WTC11 (cell line): ENCODE results near the gene KRT24. TPM values are rescaled to one million over a fixed set of nuclear protein-coding genes. Genes with fewer than 3 reads are reported as not detected.

Experiments used
- ATAC-seq: fragments of 200-7000 bp; cut with Tn5 transposase; 2 replicates; pipeline ENCODE4 v1.10.0; 2021; ENCODE audit warnings: mild to moderate bottlenecking, moderate library complexity
- CTCF ChIA-PET: fragments of 300-600 bp; sonication (Branson Sonifier 250); formaldehyde crosslinking; loops from one replicate; lab custom pipeline; 2021; ENCODE audit warnings: antibody characterized with exemption; lab: Charles Lee
- POLR2A ChIA-PET: fragments of 350-600 bp; sonication (Branson Sonifier 250); formaldehyde crosslinking; loops from one replicate; lab custom pipeline; 2021; ENCODE audit warnings: antibody characterized with exemption; lab: Charles Lee
- DNase-seq: peaks from one replicate; pipeline ENCODE4 v3.0.0; 2021; ENCODE audit warnings: low spot score
- H3K27ac Mint-ChIP-seq: 2 replicates; pipeline ENCODE4 v1.8.0; 2021; ENCODE audit warnings: mixed read lengths
- H3K27me3 Mint-ChIP-seq: 2 replicates; pipeline ENCODE4 v1.8.0; 2021; ENCODE audit warnings: low read depth, mild to moderate bottlenecking, moderate library complexity, mixed read lengths
- H3K36me3 Mint-ChIP-seq: 2 replicates; pipeline ENCODE4 v1.8.0; 2021; ENCODE audit warnings: mixed read lengths
- H3K4me1 Mint-ChIP-seq: 2 replicates; pipeline ENCODE4 v1.8.0; 2022; ENCODE audit warnings: mixed read lengths
- H3K4me3 Mint-ChIP-seq: 2 replicates; pipeline ENCODE4 v1.8.0; 2021; ENCODE audit warnings: mild to moderate bottlenecking, moderate library complexity, mixed read lengths
- H3K9me3 Mint-ChIP-seq: 2 replicates; pipeline ENCODE4 v1.8.0; 2021; ENCODE audit warnings: mixed read lengths
- ATF2 ChIP-seq: sonication (generic); formaldehyde crosslinking; IDR thresholded peaks from 2 replicates; pipeline ENCODE4 v1.8.1; 2022; ENCODE audit warnings: low read depth, missing genetic modification reagents, borderline replicate concordance
- ATF3 ChIP-seq: sonication (generic); formaldehyde crosslinking; conservative IDR thresholded peaks from 2 replicates; pipeline ENCODE4 v1.8.1; 2022; ENCODE audit warnings: mild to moderate bottlenecking, missing genetic modification reagents
- CREB1 ChIP-seq: sonication (generic); formaldehyde crosslinking; IDR thresholded peaks from 2 replicates; pipeline ENCODE4 v1.8.0; 2023; ENCODE audit warnings: mild to moderate bottlenecking, missing genetic modification reagents
- E2F4 ChIP-seq: sonication (generic); formaldehyde crosslinking; IDR thresholded peaks from 2 replicates; pipeline ENCODE4 v1.8.1; 2022; ENCODE audit warnings: low read depth, mild to moderate bottlenecking, moderate library complexity, missing genetic modification reagents, borderline replicate concordance
- ELF4 ChIP-seq: sonication (generic); formaldehyde crosslinking; IDR thresholded peaks from 2 replicates; pipeline ENCODE4 v1.8.1; 2022; ENCODE audit warnings: low read depth, mild to moderate bottlenecking, moderate library complexity, missing genetic modification reagents
- GRHL2 ChIP-seq: fragments of 250-450 bp; sonication (Bioruptor Pico); IDR thresholded peaks from 2 replicates; pipeline ENCODE4 v1.8.0; 2022; ENCODE audit warnings: mild to moderate bottlenecking, moderate library complexity; ENCODE audit not compliant: insufficient replicate concordance, severe bottlenecking
- JAZF1 ChIP-seq: fragments of 250-450 bp; sonication (Bioruptor Pico); IDR thresholded peaks from 2 replicates; pipeline ENCODE4 v1.9.0; 2021; ENCODE audit warnings: moderate library complexity, mild to moderate bottlenecking, inconsistent platforms
- JUN ChIP-seq: sonication (generic); formaldehyde crosslinking; IDR thresholded peaks from 2 replicates; pipeline ENCODE4 v1.8.0; 2023; ENCODE audit warnings: mild to moderate bottlenecking, missing genetic modification reagents
- KAT7 ChIP-seq: sonication (generic); formaldehyde crosslinking; IDR thresholded peaks from 2 replicates; pipeline ENCODE4 v1.8.1; 2023; ENCODE audit warnings: missing genetic modification reagents, mild to moderate bottlenecking, borderline replicate concordance
- MLX ChIP-seq: sonication (generic); formaldehyde crosslinking; IDR thresholded peaks from 2 replicates; pipeline ENCODE4 v1.8.1; 2023; ENCODE audit warnings: mild to moderate bottlenecking, missing genetic modification reagents, moderate library complexity
- MYBL2 ChIP-seq: sonication (generic); formaldehyde crosslinking; IDR thresholded peaks from 2 replicates; pipeline ENCODE4 v1.8.1; 2023; ENCODE audit warnings: mild to moderate bottlenecking, moderate library complexity, missing genetic modification reagents
- NR2C2 ChIP-seq: sonication (generic); formaldehyde crosslinking; IDR thresholded peaks from 2 replicates; pipeline ENCODE4 v1.8.0; 2022; ENCODE audit warnings: mild to moderate bottlenecking, missing genetic modification reagents
- PREB ChIP-seq: sonication (generic); formaldehyde crosslinking; IDR thresholded peaks from 2 replicates; pipeline ENCODE4 v1.8.1; 2022; ENCODE audit warnings: mild to moderate bottlenecking, missing genetic modification reagents, moderate library complexity, borderline replicate concordance
- TEAD1 ChIP-seq: sonication (generic); formaldehyde crosslinking; IDR thresholded peaks from 2 replicates; pipeline ENCODE4 v1.8.0; 2022; ENCODE audit warnings: mild to moderate bottlenecking, missing genetic modification reagents
- ZNF219 ChIP-seq: sonication (generic); formaldehyde crosslinking; IDR thresholded peaks from 2 replicates; pipeline ENCODE4 v1.8.0; 2023; ENCODE audit warnings: missing genetic modification reagents, mild to moderate bottlenecking, borderline replicate concordance
- ZNF396 ChIP-seq: fragments of 250-450 bp; sonication (Bioruptor Pico); IDR thresholded peaks from 2 replicates; pipeline ENCODE4 v1.8.0; 2021; ENCODE audit warnings: mild to moderate bottlenecking, moderate library complexity, borderline replicate concordance
- ZNF423 ChIP-seq: fragments of 250-450 bp; sonication (Bioruptor Pico); IDR thresholded peaks from 2 replicates; pipeline ENCODE4 v2.1.2; 2022; ENCODE audit warnings: mild to moderate bottlenecking, moderate library complexity
- ZNF425 ChIP-seq: fragments of 250-450 bp; sonication (Bioruptor Pico); conservative IDR thresholded peaks from 2 replicates; pipeline ENCODE4 v1.9.0; 2021; ENCODE audit warnings: mild to moderate bottlenecking
- ZSCAN18 ChIP-seq: fragments of 250-450 bp; sonication (Bioruptor Pico); IDR thresholded peaks from 2 replicates; pipeline ENCODE4 v2.1.2; 2022; ENCODE audit warnings: mild to moderate bottlenecking, moderate library complexity
- total RNA-seq: library from RNA; stranded (reverse); gene quantifications from 3 replicates; pipeline ENCODE4 v1.2.3, GENCODE V29; 2021

The KRT24 gene
- total RNA-seq, 1 experiment from 2014 or later = not detected

- TF ChIP-seq ZSCAN18 (CRISPR knock-in tag) (no peak), JUN (CRISPR knock-in tag) (no peak), JAZF1 (no peak), PREB (CRISPR knock-in tag) (no peak), ZNF219 (no peak), E2F4 (no peak), ELF4 (CRISPR knock-in tag) (no peak), GRHL2 (no peak)
These were observed 6.9 kb downstream of the KRT24 start (continued) for GRCh38 chr17:40696651-40697072.

GRCh38 chr17:40695874-40696472 lies 7.6 kb downstream of the KRT24 start:
- CTCF ChIA-PET = interaction anchor here (3.0 kb wide), 1 partner anchor 76 kb away, joined by 10 read pairs; no protein-coding TSS in a partner anchor
- no peaks in the 10 kb centered on the region for H3K27me3 Mint-ChIP-seq

GRCh38 chr17:40694584-40694983 lies 9.0 kb downstream of the KRT24 start:
- no peaks in the 10 kb centered on the region for H3K9me3 Mint-ChIP-seq
- POLR2A ChIA-PET = no interaction called here
- H3K36me3 Mint-ChIP-seq = no peaks in the 10 kb centered on the region
- H3K4me1 Mint-ChIP-seq = peaks cover 5% of the 10 kb centered on the region
- no peak for TF ChIP-seq CREB1 (CRISPR knock-in tag)
- no peak for TF ChIP-seq ATF2 (CRISPR knock-in tag)
- no peak for TF ChIP-seq ATF3 (CRISPR knock-in tag)
- TF ChIP-seq NR2C2 (CRISPR knock-in tag) = no peak
- TF ChIP-seq ZNF396 (CRISPR knock-in tag) = no peak
- no peak for TF ChIP-seq TEAD1 (CRISPR knock-in tag)
- no peaks in the 10 kb centered on the region for H3K27me3 Mint-ChIP-seq
- DNase-seq (no peak), ATAC-seq (no peak)
- no peak overlapping the region for H3K4me3 Mint-ChIP-seq
- CTCF ChIA-PET = interaction anchor here (0.6 to 1.6 kb wide), 2 partner anchors 30 to 193 kb away, joined by 3 to 4 read pairs; partner anchors contain the start of genes KRT222 and TNS4
- H3K27ac Mint-ChIP-seq = no peak overlapping the region

More at GRCh38 chr17:40695874-40696472, 7.6 kb downstream of the KRT24 start:
- no peak for ATAC-seq
- H3K4me1 Mint-ChIP-seq = peaks cover 8% of the 10 kb centered on the region
- no peaks in the 10 kb centered on the region for H3K9me3 Mint-ChIP-seq
- no peak overlapping the region for H3K4me3 Mint-ChIP-seq
- no peaks in the 10 kb centered on the region for H3K36me3 Mint-ChIP-seq
- POLR2A ChIA-PET = no interaction called here
- no peak overlapping the region for H3K27ac Mint-ChIP-seq
- TF ChIP-seq ZNF425 (CRISPR knock-in tag) = no peak
- TF ChIP-seq KAT7 (CRISPR knock-in tag) = no peak
- TF ChIP-seq MLX = no peak
- TF ChIP-seq MYBL2 (CRISPR knock-in tag) = no peak
- TF ChIP-seq ZNF423 = no peak
- TF ChIP-seq, all 79 proteins: peak for 0
- no peak for DNase-seq
